Erythroblast (primary cell): ENCODE data around the gene REEP2.

Experiments
- DNase-seq, 2 experiments: peaks; one replicate each; lab custom pipeline; 2025; lab: John Stamatoyannopoulos, UW
- GATA1 ChIP-seq: IDR thresholded peaks from 2 replicates; pipeline ENCODE4 v1.6.1; 2011; ENCODE audit warnings: low read depth, mild to moderate bottlenecking, control low read depth, low read length, moderate library complexity
- POLR2A ChIP-seq: IDR thresholded peaks from 2 replicates; pipeline ENCODE4 v1.6.1; 2011; ENCODE audit warnings: mild to moderate bottlenecking, low read length

The REEP2 gene

GRCh38 chr5:138488481-138488945 is 49.7 kb downstream of the REEP2 start:
- peak; percentile 74 to 86 for DNase-seq
- no peak for TF ChIP-seq POLR2A
- TF ChIP-seq GATA1, result no peak

- TF ChIP-seq POLR2A (no peak), GATA1 (no peak)
- DNase-seq, result no peak
Measured at GRCh38 chr5:138489683-138490061, 50.8 kb downstream of the REEP2 start.

GRCh38 chr5:138490648-138491283 is 51.9 kb downstream of the REEP2 start:
- DNase-seq, result peak in 1 of 2 experiments; percentile 34
- TF ChIP-seq POLR2A (no peak), GATA1 (no peak)

- DNase-seq, result no peak
- no peak for TF ChIP-seq POLR2A
- no peak for TF ChIP-seq GATA1
Measured at GRCh38 chr5:138491284-138491648, 52.4 kb downstream of the REEP2 start.

GRCh38 chr5:138491669-138492559 is 53.1 kb downstream of the REEP2 start:
- peak; percentile 90 to 92 for DNase-seq
- TF ChIP-seq GATA1 (no peak), POLR2A (peak; percentile 40)

- no peak for TF ChIP-seq POLR2A
- no peak for TF ChIP-seq GATA1
- no peak for DNase-seq
Measured at GRCh38 chr5:138492560-138493045, 53.7 kb downstream of the REEP2 start.

GRCh38 chr5:138495351-138495750 is 56.5 kb downstream of the REEP2 start:
- DNase-seq, result no peak
- no peak for TF ChIP-seq POLR2A
- TF ChIP-seq GATA1, result no peak
